ENCODE measurements around the gene HOXA3.

The HOXA3 gene

GRCh38 chr7:27180431-27181420 lies 28.3 kb upstream of the HOXA3 start:
- Histone ChIP-seq H3K27me3 (peaks cover 100% of the 10 kb centered on the region), H3K9me3 (no peaks in the 10 kb centered on the region), H3K36me3 (no peaks in the 10 kb centered on the region), H3K4me3 (ENCODE audit: low read depth in 1 of 2, low read length in 1 of 2) (no peak overlapping the region), H3K27ac (no peak overlapping the region), H3K4me1 (ENCODE audit: control insufficient read depth in 1 of 2, insufficient read depth in 1 of 2, low read depth in 1 of 2, low read length in 1 of 2) (peaks cover 27 to 36% of the 10 kb centered on the region in 2 experiments)
- no peak for TF ChIP-seq CTCF (IDR thresholded peaks at IDR 0.05)

- Histone ChIP-seq H3K4me1 (ENCODE audit: control insufficient read depth in 1 of 2, insufficient read depth in 1 of 2, low read depth in 1 of 2, low read length in 1 of 2) (peaks cover 17 to 27% of the 10 kb centered on the region in 2 experiments), H3K4me3 (ENCODE audit: low read depth in 1 of 2, low read length in 1 of 2) (peak overlapping the region in 1 of 2 experiments; percentile 30), H3K9me3 (no peaks in the 10 kb centered on the region), H3K27ac (no peak overlapping the region), H3K36me3 (no peaks in the 10 kb centered on the region), H3K27me3 (peaks cover 100% of the 10 kb centered on the region)
- TF ChIP-seq CTCF (IDR thresholded peaks at IDR 0.05): peak; percentile 82
Observed at GRCh38 chr7:27179503-27180430, 27.4 kb upstream of the HOXA3 start.

DNA sequence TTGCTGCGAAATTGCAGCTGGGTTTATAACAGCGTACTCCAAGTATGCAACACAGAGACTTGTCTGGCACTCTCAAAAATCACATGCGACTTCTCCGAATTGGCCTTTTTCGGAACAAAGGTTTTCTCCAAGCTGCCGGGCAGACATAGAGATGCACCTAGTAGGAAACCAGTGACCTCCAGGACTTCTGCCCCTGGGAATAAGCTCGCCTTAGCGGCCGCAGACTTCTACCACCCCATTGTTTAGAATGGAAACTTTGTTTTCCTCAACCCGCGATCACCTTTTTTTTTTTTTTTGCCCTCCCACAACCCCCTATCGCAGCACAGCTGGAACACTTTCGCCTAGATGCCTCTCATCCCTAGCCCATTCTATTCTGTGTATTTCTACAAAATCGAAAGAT lies 26.6 kb upstream of the HOXA3 start:
- Histone ChIP-seq H3K4me3 (ENCODE audit: low read depth in 1 of 2, low read length in 1 of 2) (no peak overlapping the region), H3K27ac (no peak overlapping the region), H3K27me3 (peaks cover 100% of the 10 kb centered on the region)

GRCh38 chr7:27178366-27178765 lies 26.0 kb upstream of the HOXA3 start:
- Histone ChIP-seq H3K36me3 (no peaks in the 10 kb centered on the region), H3K27me3 (peaks cover 100% of the 10 kb centered on the region), H3K4me3 (ENCODE audit: low read depth in 1 of 2, low read length in 1 of 2) (no peak overlapping the region), H3K9me3 (no peaks in the 10 kb centered on the region), H3K27ac (no peak overlapping the region), H3K4me1 (ENCODE audit: control insufficient read depth in 1 of 2, insufficient read depth in 1 of 2, low read depth in 1 of 2, low read length in 1 of 2) (peaks cover 13 to 27% of the 10 kb centered on the region in 2 experiments)
- TF ChIP-seq CTCF (IDR thresholded peaks at IDR 0.05): no peak

More for the DNA sequence above, 26.6 kb upstream of the HOXA3 start:
- Histone ChIP-seq H3K9me3 (no peaks in the 10 kb centered on the region), H3K36me3 (no peaks in the 10 kb centered on the region), H3K4me1 (ENCODE audit: control insufficient read depth in 1 of 2, insufficient read depth in 1 of 2, low read depth in 1 of 2, low read length in 1 of 2) (peaks cover 16 to 26% of the 10 kb centered on the region in 2 experiments)
- TF ChIP-seq CTCF (IDR thresholded peaks at IDR 0.05): no peak

GRCh38 chr7:27177795-27178320 lies 25.5 kb upstream of the HOXA3 start:
- no peak overlapping the region for H3K4me3 ChIP-seq (ENCODE audit: low read depth in 1 of 2, low read length in 1 of 2)
- H3K9me3 ChIP-seq: no peaks in the 10 kb centered on the region
- no peaks in the 10 kb centered on the region for H3K36me3 ChIP-seq
- no peak for TF ChIP-seq CTCF (IDR thresholded peaks at IDR 0.05)
- no peak overlapping the region for H3K27ac ChIP-seq
- H3K27me3 ChIP-seq: peaks cover 100% of the 10 kb centered on the region
- peaks cover 18 to 27% of the 10 kb centered on the region in 2 experiments for H3K4me1 ChIP-seq (ENCODE audit: control insufficient read depth in 1 of 2, insufficient read depth in 1 of 2, low read depth in 1 of 2, low read length in 1 of 2)
